VCaP (cell line): ENCODE measurements around the gene NAP1L1.

Source experiments
- H3K27ac ChIP-seq: fragments of 450-650 bp; 2 replicates; pipeline ENCODE4 v1.5.1; 2017
- CTCF ChIP-seq: fragments of 450-650 bp; conservative IDR thresholded peaks from 2 replicates; pipeline ENCODE4 v1.5.1; 2017; ENCODE audit warnings: mild to moderate bottlenecking, moderate library complexity

Gene NAP1L1

GRCh38 chr12:76081909-76082308 is 2.6 kb downstream of the NAP1L1 start:
- H3K27ac ChIP-seq, result no peak overlapping the region
- no peak for TF ChIP-seq CTCF

- peak; percentile 51 for TF ChIP-seq CTCF
- peak overlapping the region; percentile 5 for H3K27ac ChIP-seq
These were observed 3.6 kb downstream of the NAP1L1 start for GRCh38 chr12:76080729-76081415.

- no peak for TF ChIP-seq CTCF
- H3K27ac ChIP-seq, result peak overlapping the region; percentile 5
These were observed 4.3 kb downstream of the NAP1L1 start for GRCh38 chr12:76080017-76080728.

GRCh38 chr12:76078748-76079147 is 5.7 kb downstream of the NAP1L1 start:
- no peak overlapping the region for H3K27ac ChIP-seq
- no peak for TF ChIP-seq CTCF

GRCh38 chr12:76075448-76075847 is 9.0 kb downstream of the NAP1L1 start:
- TF ChIP-seq CTCF, result no peak
- H3K27ac ChIP-seq, result no peak overlapping the region

- no peak for TF ChIP-seq CTCF
- no peak overlapping the region for H3K27ac ChIP-seq
These were observed 9.7 kb downstream of the NAP1L1 start for GRCh38 chr12:76074701-76075336.

GRCh38 chr12:76073561-76073960 is 10.9 kb downstream of the NAP1L1 start:
- no peak for TF ChIP-seq CTCF
- H3K27ac ChIP-seq, result no peak overlapping the region
